HFF-Myc (cell line): ENCODE measurements around the gene TYRO3.

Experiments
- DNase-seq: peaks from one replicate; pipeline ENCODE4 v3.0.0-alpha.2; 2011; ENCODE audit warnings: low read depth; ENCODE audit errors: extremely low read depth
- H3K4me3 ChIP-seq: replicated peaks from 2 replicates; pipeline ENCODE4 v1.5.1; 2011; ENCODE audit warnings: low read depth, mild to moderate bottlenecking, control low read depth, low read length
- CTCF ChIP-seq: IDR thresholded peaks from 2 replicates; pipeline ENCODE4 v1.5.1; 2012; ENCODE audit warnings: mild to moderate bottlenecking, low read depth, low read length, control low read depth; ENCODE audit errors: missing control alignments

Gene TYRO3

GRCh38 chr15:41550066-41550775 is 8.8 kb upstream of the TYRO3 start:
- no peak for DNase-seq
- TF ChIP-seq CTCF = no peak
- H3K4me3 ChIP-seq = no peak overlapping the region

GRCh38 chr15:41553731-41554130 is 5.3 kb upstream of the TYRO3 start:
- H3K4me3 ChIP-seq = no peak overlapping the region
- no peak for DNase-seq
- TF ChIP-seq CTCF = no peak

GRCh38 chr15:41554343-41554742 is 4.7 kb upstream of the TYRO3 start:
- H3K4me3 ChIP-seq = no peak overlapping the region
- DNase-seq = no peak
- no peak for TF ChIP-seq CTCF

- TF ChIP-seq CTCF = no peak
- DNase-seq = no peak
- no peak overlapping the region for H3K4me3 ChIP-seq
Observed at GRCh38 chr15:41554915-41555314, 4.1 kb upstream of the TYRO3 start.

- TF ChIP-seq CTCF = no peak
- no peak overlapping the region for H3K4me3 ChIP-seq
- DNase-seq = no peak
Observed at GRCh38 chr15:41556677-41557076, 2.3 kb upstream of the TYRO3 start.

- H3K4me3 ChIP-seq = peak overlapping the region; percentile 69
- TF ChIP-seq CTCF = peak; percentile 97
- DNase-seq = no peak
Observed at GRCh38 chr15:41557673-41558399, 1.2 kb upstream of the TYRO3 start.
